Measurements from ENCODE around the gene FOXJ1.

FOXJ1 gene

GRCh38 chr17:76115138-76115754 is 25.8 kb downstream of the FOXJ1 start:
- TF ChIP-seq POLR2A (IDR thresholded peaks at IDR 0.05; ENCODE audit: low read depth, low read length), result no peak
- FAIRE-seq, result no peak
- DNase-seq (ENCODE audit: insufficient read length, low spot score), result no peak

GRCh38 chr17:76111956-76112355 is 29.1 kb downstream of the FOXJ1 start:
- no peak for TF ChIP-seq POLR2A (IDR thresholded peaks at IDR 0.05; ENCODE audit: low read depth, low read length)
- DNase-seq (ENCODE audit: insufficient read length, low spot score) (no peak), FAIRE-seq (no peak)

- DNase-seq (ENCODE audit: insufficient read length, low spot score) (no peak), FAIRE-seq (no peak)
- no peak for TF ChIP-seq POLR2A (IDR thresholded peaks at IDR 0.05; ENCODE audit: low read depth, low read length)
Observed at GRCh38 chr17:76107509-76107908, 33.5 kb downstream of the FOXJ1 start.

GRCh38 chr17:76106703-76107102 is 34.3 kb downstream of the FOXJ1 start:
- FAIRE-seq (no peak), DNase-seq (ENCODE audit: insufficient read length, low spot score) (no peak)
- TF ChIP-seq POLR2A (IDR thresholded peaks at IDR 0.05; ENCODE audit: low read depth, low read length), result no peak

GRCh38 chr17:76104896-76105231 is 36.2 kb downstream of the FOXJ1 start:
- TF ChIP-seq POLR2A (IDR thresholded peaks at IDR 0.05; ENCODE audit: low read depth, low read length), result no peak
- FAIRE-seq, result no peak

GRCh38 chr17:76104140-76104895 is 36.7 kb downstream of the FOXJ1 start:
- FAIRE-seq (no peak), DNase-seq (ENCODE audit: insufficient read length, low spot score) (no peak)
- no peak for TF ChIP-seq POLR2A (IDR thresholded peaks at IDR 0.05; ENCODE audit: low read depth, low read length)

More at GRCh38 chr17:76104896-76105231, 36.2 kb downstream of the FOXJ1 start:
- no peak for DNase-seq (ENCODE audit: insufficient read length, low spot score)

- peak; percentile 97 for DNase-seq (ENCODE audit: insufficient read length, low spot score)
- peak; percentile 65 for TF ChIP-seq POLR2A (IDR thresholded peaks at IDR 0.05; ENCODE audit: low read depth, low read length)
- FAIRE-seq, result peak; percentile 45
Observed at GRCh38 chr17:76103274-76104139, 37.5 kb downstream of the FOXJ1 start, which contains the start of gene EXOC7. Gene EXOC7 (minus strand): TSS chr17:76103787. CDS start chr17:76103692, 95 bp downstream.

- DNase-seq (ENCODE audit: insufficient read length, low spot score) (no peak), FAIRE-seq (no peak)
- no peak for TF ChIP-seq POLR2A (IDR thresholded peaks at IDR 0.05; ENCODE audit: low read depth, low read length)
Observed at GRCh38 chr17:76102944-76103273, 38.1 kb downstream of the FOXJ1 start.

GRCh38 chr17:76097716-76098295 is 43.2 kb downstream of the FOXJ1 start:
- FAIRE-seq (no peak), DNase-seq (ENCODE audit: insufficient read length, low spot score) (no peak)
- no peak for TF ChIP-seq POLR2A (IDR thresholded peaks at IDR 0.05; ENCODE audit: low read depth, low read length)

- FAIRE-seq (no peak), DNase-seq (ENCODE audit: insufficient read length, low spot score) (no peak)
- no peak for TF ChIP-seq POLR2A (IDR thresholded peaks at IDR 0.05; ENCODE audit: low read depth, low read length)
Observed at GRCh38 chr17:76095943-76096342, 45.1 kb downstream of the FOXJ1 start.

- TF ChIP-seq POLR2A (IDR thresholded peaks at IDR 0.05; ENCODE audit: low read depth, low read length), result no peak
- no peak for DNase-seq (ENCODE audit: insufficient read length, low spot score)
- no peak for FAIRE-seq
Observed at GRCh38 chr17:76094046-76094445, 47.0 kb downstream of the FOXJ1 start.

GRCh38 chr17:76092526-76093413 is 48.3 kb downstream of the FOXJ1 start:
- no peak for DNase-seq (ENCODE audit: insufficient read length, low spot score)
- no peak for FAIRE-seq
- TF ChIP-seq POLR2A (IDR thresholded peaks at IDR 0.05; ENCODE audit: low read depth, low read length), result no peak

Measured in H54 (cell line).